ENCODE data around the gene AGBL5.
A peak's percentile ranks its signal among the peaks of the same experiment; 100 is the strongest.

Gene AGBL5

GRCh38 chr2:27021253-27022049 is 30.0 kb upstream of the AGBL5 start:
- H2AK5ac ChIP-seq (ENCODE audit: low read depth, low read length): no peak overlapping the region
- peaks cover 14 to 36% of the 10 kb centered on the region in 2 donors for H3K36me3 ChIP-seq (replicated peaks in 1 of 2; ENCODE audit: control insufficient read depth in 2 of 2, insufficient read depth in 2 of 2, low read length in 2 of 2)
- H3K9ac ChIP-seq (ENCODE audit: low read depth, low read length, poor library complexity): no peak overlapping the region
- no peak overlapping the region for H3K4ac ChIP-seq (ENCODE audit: low read length)
- H2BK120ac ChIP-seq (ENCODE audit: low read depth, low read length): no peak overlapping the region
- no peak overlapping the region for H3K27ac ChIP-seq (replicated peaks; ENCODE audit: low read length)
- no peak overlapping the region for H4K8ac ChIP-seq (ENCODE audit: low read depth, low read length)
- no peak overlapping the region for H3K23ac ChIP-seq (ENCODE audit: low read depth, low read length, poor library complexity)
- no peaks in the 10 kb centered on the region for H3K9me3 ChIP-seq (replicated peaks in 1 of 2; ENCODE audit: control insufficient read depth in 2 of 2, insufficient read depth in 1 of 2, low read depth in 1 of 2, low read length in 2 of 2)
- no peaks in the 10 kb centered on the region for H3K27me3 ChIP-seq (ENCODE audit: control insufficient read depth in 3 of 3, insufficient read depth in 3 of 3, low read depth in 1 of 3, low read length in 3 of 3)
- no peak overlapping the region for H3K14ac ChIP-seq (ENCODE audit: low read length)
- no peak overlapping the region for H3K4me3 ChIP-seq (ENCODE audit: low read length in 2 of 2)
- H2BK15ac ChIP-seq (ENCODE audit: low read length): no peak overlapping the region
- peaks cover 1 to 16% of the 10 kb centered on the region in 2 donors for H3K4me1 ChIP-seq (ENCODE audit: control insufficient read depth in 2 of 2, insufficient read depth in 1 of 2, low read depth in 1 of 2, low read length in 2 of 2)
- H2BK12ac ChIP-seq (ENCODE audit: low read length): no peak overlapping the region
- no peak overlapping the region for H3K18ac ChIP-seq (ENCODE audit: low read length)
- H3K79me1 ChIP-seq (ENCODE audit: low read depth, low read length): peaks cover 4% of the 10 kb centered on the region
- WGBS, 2 donors (ENCODE audit: extremely low coverage in 2 of 2, insufficient read length in 2 of 2, insufficient replicate concordance in 1 of 2): no CpG with 5 or more reads among the region's 11 CpGs
- no peak for DNase-seq (ENCODE audit: low spot score)
- no peak overlapping the region for H2AFZ ChIP-seq (ENCODE audit: low read length)
- no peak overlapping the region for H2BK5ac ChIP-seq (ENCODE audit: low read length)
- H4K91ac ChIP-seq (ENCODE audit: low read depth, low read length, poor library complexity): no peak overlapping the region
- H3K4me2 ChIP-seq (ENCODE audit: insufficient read depth, low read length, poor library complexity, severe bottlenecking): no peak overlapping the region

DNA sequence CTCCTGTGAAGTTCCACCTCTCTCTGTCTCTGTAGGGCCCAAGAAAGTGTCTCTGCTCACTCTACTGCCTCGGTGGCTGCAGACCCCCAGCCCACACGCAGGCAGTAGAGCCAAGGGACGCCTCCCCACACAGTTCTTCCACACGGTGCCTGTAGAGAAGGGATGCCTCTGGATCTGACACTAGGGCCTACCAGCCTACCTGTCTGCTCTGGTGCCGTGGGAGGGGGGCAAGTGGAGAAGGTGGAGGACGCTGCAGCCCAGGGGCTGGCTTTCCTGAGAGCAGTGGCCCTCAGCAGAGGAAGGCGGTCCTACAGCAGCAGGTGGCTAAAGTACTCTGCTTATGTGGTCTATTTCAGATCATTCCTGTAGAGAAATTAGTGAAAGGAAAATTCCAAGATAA is 27.7 kb upstream of the AGBL5 start:
- H2AK5ac ChIP-seq (ENCODE audit: low read depth, low read length): no peak overlapping the region
- H3K27ac ChIP-seq (replicated peaks; ENCODE audit: low read length): no peak overlapping the region
- H3K14ac ChIP-seq (ENCODE audit: low read length): no peak overlapping the region
- peaks cover 1 to 16% of the 10 kb centered on the region in 2 donors for H3K4me1 ChIP-seq (ENCODE audit: control insufficient read depth in 2 of 2, insufficient read depth in 1 of 2, low read depth in 1 of 2, low read length in 2 of 2)
- H4K91ac ChIP-seq (ENCODE audit: low read depth, low read length, poor library complexity): no peak overlapping the region
- no peak overlapping the region for H3K23ac ChIP-seq (ENCODE audit: low read depth, low read length, poor library complexity)
- no peak overlapping the region for H2BK15ac ChIP-seq (ENCODE audit: low read length)
- peaks cover 7% of the 10 kb centered on the region for H3K79me1 ChIP-seq (ENCODE audit: low read depth, low read length)
- H4K8ac ChIP-seq (ENCODE audit: low read depth, low read length): no peak overlapping the region
- no peak overlapping the region for H3K4me2 ChIP-seq (ENCODE audit: insufficient read depth, low read length, poor library complexity, severe bottlenecking)
- no peak overlapping the region for H3K18ac ChIP-seq (ENCODE audit: low read length)
- H3K9me3 ChIP-seq (replicated peaks in 1 of 2; ENCODE audit: control insufficient read depth in 2 of 2, insufficient read depth in 1 of 2, low read depth in 1 of 2, low read length in 2 of 2): no peaks in the 10 kb centered on the region
- no peak overlapping the region for H3K9ac ChIP-seq (ENCODE audit: low read depth, low read length, poor library complexity)
- H2AFZ ChIP-seq (ENCODE audit: low read length): no peak overlapping the region
- H2BK120ac ChIP-seq (ENCODE audit: low read depth, low read length): no peak overlapping the region
- peak overlapping the region in 1 of 2 donors; percentile 13 for H3K4me3 ChIP-seq (ENCODE audit: low read length in 2 of 2)
- WGBS, 2 donors (ENCODE audit: extremely low coverage in 2 of 2, insufficient read length in 2 of 2, insufficient replicate concordance in 1 of 2): no CpG with 5 or more reads among the region's 7 CpGs
- H3K4ac ChIP-seq (ENCODE audit: low read length): no peak overlapping the region
- no peak overlapping the region for H2BK5ac ChIP-seq (ENCODE audit: low read length)
- peaks cover 14 to 49% of the 10 kb centered on the region in 2 donors for H3K36me3 ChIP-seq (replicated peaks in 1 of 2; ENCODE audit: control insufficient read depth in 2 of 2, insufficient read depth in 2 of 2, low read length in 2 of 2)
- no peaks in the 10 kb centered on the region for H3K27me3 ChIP-seq (ENCODE audit: control insufficient read depth in 3 of 3, insufficient read depth in 3 of 3, low read depth in 1 of 3, low read length in 3 of 3)
- no peak for DNase-seq (ENCODE audit: low spot score)
- H2BK12ac ChIP-seq (ENCODE audit: low read length): no peak overlapping the region

- Histone ChIP-seq H2BK12ac (ENCODE audit: low read length) (no peak overlapping the region), H3K9ac (ENCODE audit: low read depth, low read length, poor library complexity) (no peak overlapping the region), H2AK5ac (ENCODE audit: low read depth, low read length) (peak overlapping the region; percentile 1), H2BK120ac (ENCODE audit: low read depth, low read length) (no peak overlapping the region), H3K79me1 (ENCODE audit: low read depth, low read length) (peaks cover 7% of the 10 kb centered on the region), H4K91ac (ENCODE audit: low read depth, low read length, poor library complexity) (no peak overlapping the region), H3K27me3 (ENCODE audit: control insufficient read depth in 3 of 3, insufficient read depth in 3 of 3, low read depth in 1 of 3, low read length in 3 of 3) (no peaks in the 10 kb centered on the region), H2BK15ac (ENCODE audit: low read length) (no peak overlapping the region), H3K4me2 (ENCODE audit: insufficient read depth, low read length, poor library complexity, severe bottlenecking) (no peak overlapping the region), H3K4ac (ENCODE audit: low read length) (no peak overlapping the region), H3K9me3 (replicated peaks in 1 of 2; ENCODE audit: control insufficient read depth in 2 of 2, insufficient read depth in 1 of 2, low read depth in 1 of 2, low read length in 2 of 2) (no peaks in the 10 kb centered on the region), H3K27ac (replicated peaks; ENCODE audit: low read length) (no peak overlapping the region), H3K18ac (ENCODE audit: low read length) (no peak overlapping the region), H3K14ac (ENCODE audit: low read length) (no peak overlapping the region), H4K8ac (ENCODE audit: low read depth, low read length) (no peak overlapping the region), H3K4me3 (ENCODE audit: low read length in 2 of 2) (no peak overlapping the region), H3K4me1 (ENCODE audit: control insufficient read depth in 2 of 2, insufficient read depth in 1 of 2, low read depth in 1 of 2, low read length in 2 of 2) (peaks cover 1 to 16% of the 10 kb centered on the region in 2 donors), H2AFZ (ENCODE audit: low read length) (no peak overlapping the region), H3K23ac (ENCODE audit: low read depth, low read length, poor library complexity) (no peak overlapping the region), H2BK5ac (ENCODE audit: low read length) (no peak overlapping the region), H3K36me3 (replicated peaks in 1 of 2; ENCODE audit: control insufficient read depth in 2 of 2, insufficient read depth in 2 of 2, low read length in 2 of 2) (peaks cover 16 to 53% of the 10 kb centered on the region in 2 donors)
- no peak for DNase-seq (ENCODE audit: low spot score)
- WGBS, 2 donors (ENCODE audit: extremely low coverage in 2 of 2, insufficient read length in 2 of 2, insufficient replicate concordance in 1 of 2): no CpG with 5 or more reads among the region's 18 CpGs
These were observed 27.3 kb upstream of the AGBL5 start for GRCh38 chr2:27024188-27024587.

DNA sequence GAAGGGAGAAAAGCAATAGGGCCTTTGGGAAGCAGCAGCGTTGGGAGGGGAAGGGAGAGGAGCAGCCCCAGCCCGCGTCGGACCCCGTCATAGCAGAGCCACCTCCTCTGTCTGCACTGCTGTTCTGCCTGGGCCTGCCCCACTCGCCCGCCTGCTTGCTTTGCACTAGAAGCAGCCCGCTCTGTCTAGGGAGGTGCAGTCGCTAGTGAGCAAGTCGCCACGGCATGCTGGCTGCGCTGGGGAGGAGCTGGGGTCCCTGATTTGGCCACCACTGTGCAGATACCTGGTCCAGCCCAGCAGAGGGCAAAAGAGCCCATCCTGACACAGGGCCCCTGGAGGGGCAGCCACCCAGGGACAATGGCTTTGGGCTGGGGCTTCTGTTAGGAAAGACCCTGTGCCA is 26.7 kb upstream of the AGBL5 start:
- no peak overlapping the region for H3K27ac ChIP-seq (replicated peaks; ENCODE audit: low read length)

More for the DNA sequence above, 26.7 kb upstream of the AGBL5 start:
- no peak overlapping the region for H3K23ac ChIP-seq (ENCODE audit: low read depth, low read length, poor library complexity)
- no peak for DNase-seq (ENCODE audit: low spot score)
- no peak overlapping the region for H2BK5ac ChIP-seq (ENCODE audit: low read length)
- H2BK12ac ChIP-seq (ENCODE audit: low read length): no peak overlapping the region
- H3K9ac ChIP-seq (ENCODE audit: low read depth, low read length, poor library complexity): peak overlapping the region; percentile 66
- H3K18ac ChIP-seq (ENCODE audit: low read length): peak overlapping the region; percentile 46
- no peaks in the 10 kb centered on the region for H3K9me3 ChIP-seq (replicated peaks in 1 of 2; ENCODE audit: control insufficient read depth in 2 of 2, insufficient read depth in 1 of 2, low read depth in 1 of 2, low read length in 2 of 2)
- H3K4me1 ChIP-seq (ENCODE audit: control insufficient read depth in 2 of 2, insufficient read depth in 1 of 2, low read depth in 1 of 2, low read length in 2 of 2): peaks cover 1 to 16% of the 10 kb centered on the region in 2 donors
- no peak overlapping the region for H2BK15ac ChIP-seq (ENCODE audit: low read length)
- H3K79me1 ChIP-seq (ENCODE audit: low read depth, low read length): peaks cover 7% of the 10 kb centered on the region
- no peak overlapping the region for H3K14ac ChIP-seq (ENCODE audit: low read length)
- no peak overlapping the region for H3K4ac ChIP-seq (ENCODE audit: low read length)
- H2AFZ ChIP-seq (ENCODE audit: low read length): no peak overlapping the region
- no peak overlapping the region for H2BK120ac ChIP-seq (ENCODE audit: low read depth, low read length)
- H3K27me3 ChIP-seq (ENCODE audit: control insufficient read depth in 3 of 3, insufficient read depth in 3 of 3, low read depth in 1 of 3, low read length in 3 of 3): no peaks in the 10 kb centered on the region
- H2AK5ac ChIP-seq (ENCODE audit: low read depth, low read length): no peak overlapping the region
- H3K4me2 ChIP-seq (ENCODE audit: insufficient read depth, low read length, poor library complexity, severe bottlenecking): no peak overlapping the region
- H4K91ac ChIP-seq (ENCODE audit: low read depth, low read length, poor library complexity): no peak overlapping the region
- H3K4me3 ChIP-seq (ENCODE audit: low read length in 2 of 2): no peak overlapping the region
- peaks cover 18 to 57% of the 10 kb centered on the region in 2 donors for H3K36me3 ChIP-seq (replicated peaks in 1 of 2; ENCODE audit: control insufficient read depth in 2 of 2, insufficient read depth in 2 of 2, low read length in 2 of 2)
- no peak overlapping the region for H4K8ac ChIP-seq (ENCODE audit: low read depth, low read length)
- WGBS, 2 donors (ENCODE audit: extremely low coverage in 2 of 2, insufficient read length in 2 of 2, insufficient replicate concordance in 1 of 2): no CpG with 5 or more reads among the region's 12 CpGs

Measured in neuronal stem cell (in vitro differentiated cells).